IPS DF 6.9 (cell line): ENCODE results near the gene POC1B.

ENCODE experiments used
- DNase-seq: peaks from one replicate; pipeline ENCODE4 v3.0.0-alpha.2; 2013; ENCODE audit warnings: low read depth, low spot score
- H3K27ac ChIP-seq: one replicate; pipeline ENCODE4 v1.5.1; 2013; ENCODE audit warnings: low read length, control low read depth
- H3K27me3 ChIP-seq: 2 replicates; pipeline ENCODE4 v1.6.1; 2013; ENCODE audit warnings: mild to moderate bottlenecking, low read length; ENCODE audit not compliant: control insufficient read depth, insufficient read depth
- H3K36me3 ChIP-seq: 2 replicates; pipeline ENCODE4 v1.6.1; 2013; ENCODE audit warnings: low read length; ENCODE audit not compliant: control insufficient read depth, insufficient read depth
- H3K4me1 ChIP-seq: 2 replicates; pipeline ENCODE4 v1.6.1; 2013; ENCODE audit warnings: low read length; ENCODE audit not compliant: control insufficient read depth, insufficient read depth
- H3K4me3 ChIP-seq: 2 replicates; pipeline ENCODE4 v1.5.1; 2013; ENCODE audit warnings: mild to moderate bottlenecking, low read length
- H3K9me3 ChIP-seq: 2 replicates; pipeline ENCODE4 v1.6.1; 2013; ENCODE audit warnings: low read length, inconsistent platforms; ENCODE audit not compliant: control insufficient read depth, insufficient read depth
- WGBS: extraction: QIAGEN DNeasy Blood & Tissue Kit; methylation state at CpG from one replicate; pipeline ENCODE4 v1.1.7; 2013; ENCODE audit warnings: mixed read lengths, missing lambda C conversion rate; ENCODE audit not compliant: insufficient read length, insufficient coverage; 5-methylcytosine and 5-hydroxymethylcytosine counted together

The POC1B gene

GRCh38 chr12:89405626-89406345, 120.1 kb downstream of the POC1B start:
- Histone ChIP-seq H3K4me1 (no peaks in the 10 kb centered on the region), H3K36me3 (no peaks in the 10 kb centered on the region), H3K4me3 (no peak overlapping the region), H3K9me3 (no peaks in the 10 kb centered on the region), H3K27me3 (no peaks in the 10 kb centered on the region), H3K27ac (no peak overlapping the region)
- no peak for DNase-seq
- no CpG with 5 or more reads among the region's 4 CpGs for WGBS

- Histone ChIP-seq H3K4me3 (no peak overlapping the region), H3K36me3 (no peaks in the 10 kb centered on the region), H3K27ac (no peak overlapping the region), H3K9me3 (no peaks in the 10 kb centered on the region), H3K4me1 (no peaks in the 10 kb centered on the region), H3K27me3 (no peaks in the 10 kb centered on the region)
- DNase-seq, result no peak
- WGBS, result no CpG with 5 or more reads among the region's 3 CpGs
These were observed 124.3 kb downstream of the POC1B start for GRCh38 chr12:89401433-89402058.

GRCh38 chr12:89400415-89400814, 125.4 kb downstream of the POC1B start:
- Histone ChIP-seq H3K36me3 (no peaks in the 10 kb centered on the region), H3K9me3 (no peaks in the 10 kb centered on the region), H3K27ac (no peak overlapping the region), H3K4me1 (no peaks in the 10 kb centered on the region), H3K27me3 (no peaks in the 10 kb centered on the region), H3K4me3 (no peak overlapping the region)
- WGBS, result no CpG with 5 or more reads among the region's 6 CpGs
- no peak for DNase-seq

- Histone ChIP-seq H3K27ac (no peak overlapping the region), H3K36me3 (no peaks in the 10 kb centered on the region), H3K4me3 (no peak overlapping the region), H3K9me3 (no peaks in the 10 kb centered on the region), H3K27me3 (no peaks in the 10 kb centered on the region), H3K4me1 (no peaks in the 10 kb centered on the region)
- 100% methylated on average over 1 of the region's 4 CpGs for WGBS
- DNase-seq, result no peak
These were observed 130.1 kb downstream of the POC1B start for GRCh38 chr12:89395712-89396111.

GRCh38 chr12:89393551-89394121, 132.2 kb downstream of the POC1B start:
- no CpG with 5 or more reads among the region's 3 CpGs for WGBS
- H3K4me3 ChIP-seq, result no peak overlapping the region
- DNase-seq, result no peak
- no peaks in the 10 kb centered on the region for H3K4me1 ChIP-seq
- H3K27ac ChIP-seq, result no peak overlapping the region
- no peaks in the 10 kb centered on the region for H3K36me3 ChIP-seq
- H3K9me3 ChIP-seq, result no peaks in the 10 kb centered on the region
- no peaks in the 10 kb centered on the region for H3K27me3 ChIP-seq

GRCh38 chr12:89392391-89392790, 133.5 kb downstream of the POC1B start:
- Histone ChIP-seq H3K27ac (no peak overlapping the region), H3K4me1 (no peaks in the 10 kb centered on the region), H3K9me3 (no peaks in the 10 kb centered on the region), H3K36me3 (no peaks in the 10 kb centered on the region), H3K4me3 (no peak overlapping the region), H3K27me3 (no peaks in the 10 kb centered on the region)
- no CpG with 5 or more reads among the region's 3 CpGs for WGBS
- DNase-seq, result no peak

GRCh38 chr12:89391726-89392336, 134.0 kb downstream of the POC1B start:
- H3K36me3 ChIP-seq, result no peaks in the 10 kb centered on the region
- no peaks in the 10 kb centered on the region for H3K27me3 ChIP-seq
- H3K4me3 ChIP-seq, result no peak overlapping the region
- no peaks in the 10 kb centered on the region for H3K9me3 ChIP-seq
- H3K4me1 ChIP-seq, result no peaks in the 10 kb centered on the region
- no peak overlapping the region for H3K27ac ChIP-seq
- WGBS, result no CpG with 5 or more reads among the region's 6 CpGs
- no peak for DNase-seq

- Histone ChIP-seq H3K27me3 (no peaks in the 10 kb centered on the region), H3K36me3 (no peaks in the 10 kb centered on the region), H3K4me3 (no peak overlapping the region), H3K27ac (no peak overlapping the region), H3K9me3 (no peaks in the 10 kb centered on the region), H3K4me1 (peaks cover 3% of the 10 kb centered on the region; the same call in 1 of the 2 replicates)
- no CpG with 5 or more reads among the region's 3 CpGs for WGBS
- DNase-seq, result no peak
These were observed 134.8 kb downstream of the POC1B start for GRCh38 chr12:89390802-89391673.

GRCh38 chr12:89389755-89390661, 135.8 kb downstream of the POC1B start:
- no peaks in the 10 kb centered on the region for H3K36me3 ChIP-seq
- no peak overlapping the region for H3K27ac ChIP-seq
- H3K4me3 ChIP-seq, result no peak overlapping the region
- WGBS, result no CpG with 5 or more reads among the region's 6 CpGs
- H3K4me1 ChIP-seq, result peaks cover 3% of the 10 kb centered on the region; the same call in 1 of the 2 replicates
- H3K27me3 ChIP-seq, result no peaks in the 10 kb centered on the region
- no peak for DNase-seq
- no peaks in the 10 kb centered on the region for H3K9me3 ChIP-seq
